Neural cell (in vitro differentiated cells): ENCODE measurements around the gene NF1. TPM values are rescaled to one million over a fixed set of nuclear protein-coding genes. Genes with fewer than 3 reads are reported as not detected.
"Not testable (repeated sequence)": the region's sequence is repeated elsewhere in the genome, so short reads cannot be mapped to it uniquely, and the experiment has no call there.

Experiments
- H2AFZ ChIP-seq: fragments of 200-600, 300-800 bp; sonication (generic), shearing (Covaris generic); 2 replicates; pipeline ENCODE4 v1.6.0; 2014; ENCODE audit warnings: low read depth, mild to moderate bottlenecking, antibody characterized with exemption, low read length, moderate library complexity
- H3F3A ChIP-seq: fragments of 200-600 bp; shearing (Covaris generic); 2 replicates; pipeline ENCODE4 v1.6.1; 2016; ENCODE audit warnings: mild to moderate bottlenecking, moderate library complexity, mixed read lengths, antibody characterized with exemption, low read length; ENCODE audit not compliant: insufficient read depth, poor library complexity, severe bottlenecking
- H3K27ac ChIP-seq: fragments of 200-600, 300-800 bp; sonication (generic), shearing (Covaris generic); 2 replicates; pipeline ENCODE4 v1.5.1; 2014; ENCODE audit warnings: mild to moderate bottlenecking, low read length, moderate library complexity
- H3K27me3 ChIP-seq: fragments of 300-800, 200-600 bp; sonication (generic), shearing (Covaris generic); 2 replicates; pipeline ENCODE4 v1.6.0; 2014; ENCODE audit warnings: mild to moderate bottlenecking, low read depth, low read length, moderate library complexity; ENCODE audit not compliant: insufficient read depth
- H3K36me3 ChIP-seq: fragments of 300-800, 200-600 bp; sonication (generic), shearing (Covaris generic); 2 replicates; pipeline ENCODE4 v1.5.1; 2014; ENCODE audit warnings: mild to moderate bottlenecking, antibody characterized with exemption, low read length, moderate library complexity; ENCODE audit not compliant: insufficient read depth
- H3K4me2 ChIP-seq: fragments of 300-800, 200-600 bp; sonication (generic), shearing (Covaris generic); 2 replicates; pipeline ENCODE4 v1.6.0; 2014; ENCODE audit warnings: mild to moderate bottlenecking, low read length
- H3K4me3 ChIP-seq: fragments of 300-800, 200-600 bp; sonication (generic), shearing (Covaris generic); 2 replicates; pipeline ENCODE4 v1.5.1; 2014; ENCODE audit warnings: mild to moderate bottlenecking, low read length, moderate library complexity
- H3K79me2 ChIP-seq: fragments of 200-600 bp; shearing (Covaris generic); replicated peaks from 2 replicates; pipeline ENCODE4 v1.6.0; 2014; ENCODE audit warnings: mild to moderate bottlenecking, low read length, moderate library complexity; ENCODE audit not compliant: insufficient read depth
- H3K9ac ChIP-seq: fragments of 300-800, 200-600 bp; sonication (generic), shearing (Covaris generic); 2 replicates; pipeline ENCODE4 v1.6.1; 2016; ENCODE audit warnings: mild to moderate bottlenecking, low read length, mixed read lengths
- H3K9me2 ChIP-seq: fragments of 200-600 bp; shearing (Covaris generic); 2 replicates; pipeline ENCODE4 v1.6.1; 2016; ENCODE audit warnings: mild to moderate bottlenecking, low read length, mixed read lengths; ENCODE audit not compliant: insufficient read depth
- H3K9me3 ChIP-seq: fragments of 200-600, 300-800 bp; sonication (generic), shearing (Covaris generic); 2 replicates; pipeline ENCODE4 v1.6.1; 2016; ENCODE audit warnings: mild to moderate bottlenecking, mixed run types, low read length, moderate library complexity, mixed read lengths
- H4K20me1 ChIP-seq: fragments of 200-600 bp; shearing (Covaris generic); 2 replicates; pipeline ENCODE4 v1.6.1; 2016; ENCODE audit warnings: mild to moderate bottlenecking, mixed run types; ENCODE audit not compliant: insufficient read depth
- CTCF ChIP-seq: fragments of 450-650 bp; IDR thresholded peaks from 2 replicates; pipeline ENCODE4 v1.5.1; 2014; ENCODE audit warnings: antibody characterized with exemption, mild to moderate bottlenecking, moderate library complexity; ENCODE audit not compliant: poor library complexity, severe bottlenecking
- EP300 ChIP-seq: fragments of 450-650 bp; conservative IDR thresholded peaks from 2 replicates; pipeline ENCODE4 v1.6.1; 2014; ENCODE audit warnings: antibody characterized with exemption, mild to moderate bottlenecking, moderate library complexity; ENCODE audit not compliant: poor library complexity, severe bottlenecking
- EZH2 ChIP-seq: fragments of 200-600, 300-800 bp; shearing (Covaris generic), sonication (generic); IDR thresholded peaks from 2 replicates; pipeline ENCODE4 v1.6.1; 2014; ENCODE audit warnings: antibody characterized with exemption, low read length, borderline replicate concordance, mild to moderate bottlenecking; ENCODE audit not compliant: insufficient read depth, poor library complexity, severe bottlenecking
- MXI1 ChIP-seq: fragments of 450-650 bp; conservative IDR thresholded peaks from 2 replicates; pipeline ENCODE4 v1.6.1; 2014; ENCODE audit warnings: antibody characterized with exemption, mild to moderate bottlenecking; ENCODE audit not compliant: poor library complexity, severe bottlenecking
- POLR2AphosphoS5 ChIP-seq: IDR thresholded peaks from 2 replicates; pipeline ENCODE4 v1.6.1; 2012
- RAD21 ChIP-seq: fragments of 450-650 bp; conservative IDR thresholded peaks from 2 replicates; pipeline ENCODE4 v1.6.1; 2014; ENCODE audit warnings: antibody characterized with exemption, mild to moderate bottlenecking, moderate library complexity
- REST ChIP-seq: IDR thresholded peaks from 2 replicates; pipeline ENCODE4 v1.6.1; 2012; ENCODE audit warnings: borderline replicate concordance
- SMC3 ChIP-seq: fragments of 450-650 bp; conservative IDR thresholded peaks from 2 replicates; pipeline ENCODE4 v1.6.1; 2014; ENCODE audit warnings: antibody characterized with exemption, mild to moderate bottlenecking, moderate library complexity; ENCODE audit not compliant: poor library complexity
- TAF1 ChIP-seq: IDR thresholded peaks from 2 replicates; pipeline ENCODE4 v1.6.1; 2012; ENCODE audit warnings: low read depth
- polyA plus RNA-seq: library from polyadenylated mRNA; depleted of rRNA; stranded (reverse); fragments of >200 nt; gene quantifications from 2 replicates; pipeline ENCODE4 v1.2.3, GENCODE V29; 2014

NF1 gene
- polyA plus RNA-seq, 1 donor from 2014 or later, result 22.4 TPM

GRCh38 chr17:31329221-31329620 lies 234.4 kb downstream of the NF1 start:
- Histone ChIP-seq H3K27ac (no peak overlapping the region), H4K20me1 (no peaks in the 10 kb centered on the region), H3K27me3 (no peaks in the 10 kb centered on the region), H3K9me3 (no peaks in the 10 kb centered on the region), H3K79me2 (no peaks in the 10 kb centered on the region), H3K9me2 (no peaks in the 10 kb centered on the region), H2AFZ (no peak overlapping the region), H3K4me3 (no peak overlapping the region), H3K4me2 (no peak overlapping the region), H3K9ac (no peak overlapping the region), H3K36me3 (peaks cover 8% of the 10 kb centered on the region), H3F3A (no peaks in the 10 kb centered on the region)
- no peak for TF ChIP-seq SMC3
- TF ChIP-seq POLR2AphosphoS5, result no peak
- no peak for TF ChIP-seq CTCF
- no peak for TF ChIP-seq TAF1
- TF ChIP-seq RAD21, result no peak
- TF ChIP-seq MXI1, result no peak
- no peak for TF ChIP-seq EP300
- TF ChIP-seq REST, result no peak
- no peak for TF ChIP-seq EZH2

GRCh38 chr17:31339906-31340661 lies 245.3 kb downstream of the NF1 start:
- no peak overlapping the region for H3K27ac ChIP-seq
- H3K9ac ChIP-seq, result no peak overlapping the region
- H4K20me1 ChIP-seq, result no peaks in the 10 kb centered on the region
- no peak overlapping the region for H3K4me3 ChIP-seq
- H3K79me2 ChIP-seq, result no peaks in the 10 kb centered on the region
- H3K9me2 ChIP-seq, result no peaks in the 10 kb centered on the region
- H3K9me3 ChIP-seq, result no peaks in the 10 kb centered on the region
- TF ChIP-seq EP300 (no peak), RAD21 (no peak), CTCF (no peak), EZH2 (no peak), SMC3 (no peak), TAF1 (no peak), MXI1 (no peak), POLR2AphosphoS5 (no peak), REST (no peak)
- H3K36me3 ChIP-seq, result peaks cover 18% of the 10 kb centered on the region
- H2AFZ ChIP-seq, result no peak overlapping the region
- no peaks in the 10 kb centered on the region for H3K27me3 ChIP-seq
- H3F3A ChIP-seq, result no peaks in the 10 kb centered on the region
- H3K4me2 ChIP-seq, result no peak overlapping the region

- not testable (repeated sequence) for H3K9ac ChIP-seq, H3K79me2 ChIP-seq, H2AFZ ChIP-seq, H3K36me3 ChIP-seq, H3K4me3 ChIP-seq, H3K27ac ChIP-seq, H3K9me2 ChIP-seq, H3K27me3 ChIP-seq, H3F3A ChIP-seq, H4K20me1 ChIP-seq, H3K4me2 ChIP-seq, H3K9me3 ChIP-seq
Measured at GRCh38 chr17:31345191-31345747, 250.5 kb downstream of the NF1 start.
